ENCODE results near the gene ICAM5. TPM values are rescaled to one million over a fixed set of nuclear protein-coding genes. Genes with fewer than 3 reads are reported as not detected.
A peak's percentile ranks its signal among the peaks of the same experiment; 100 is the strongest.
"Not testable (repeated sequence)": the region's sequence is repeated elsewhere in the genome, so short reads cannot be mapped to it uniquely, and the experiment has no call there.

Gene ICAM5
- polyA plus RNA-seq, 3 donors: 0.08 to 0.18 (median 0.10) TPM

- DNase-seq (ENCODE audit: low read depth in 3 of 3, low spot score in 2 of 3): no peak
Observed at GRCh38 chr19:10269333-10270179, 20.2 kb upstream of the ICAM5 start.

- no peak for DNase-seq (ENCODE audit: low read depth in 3 of 3, low spot score in 2 of 3)
Observed at GRCh38 chr19:10270180-10270615, 19.6 kb upstream of the ICAM5 start.

DNA sequence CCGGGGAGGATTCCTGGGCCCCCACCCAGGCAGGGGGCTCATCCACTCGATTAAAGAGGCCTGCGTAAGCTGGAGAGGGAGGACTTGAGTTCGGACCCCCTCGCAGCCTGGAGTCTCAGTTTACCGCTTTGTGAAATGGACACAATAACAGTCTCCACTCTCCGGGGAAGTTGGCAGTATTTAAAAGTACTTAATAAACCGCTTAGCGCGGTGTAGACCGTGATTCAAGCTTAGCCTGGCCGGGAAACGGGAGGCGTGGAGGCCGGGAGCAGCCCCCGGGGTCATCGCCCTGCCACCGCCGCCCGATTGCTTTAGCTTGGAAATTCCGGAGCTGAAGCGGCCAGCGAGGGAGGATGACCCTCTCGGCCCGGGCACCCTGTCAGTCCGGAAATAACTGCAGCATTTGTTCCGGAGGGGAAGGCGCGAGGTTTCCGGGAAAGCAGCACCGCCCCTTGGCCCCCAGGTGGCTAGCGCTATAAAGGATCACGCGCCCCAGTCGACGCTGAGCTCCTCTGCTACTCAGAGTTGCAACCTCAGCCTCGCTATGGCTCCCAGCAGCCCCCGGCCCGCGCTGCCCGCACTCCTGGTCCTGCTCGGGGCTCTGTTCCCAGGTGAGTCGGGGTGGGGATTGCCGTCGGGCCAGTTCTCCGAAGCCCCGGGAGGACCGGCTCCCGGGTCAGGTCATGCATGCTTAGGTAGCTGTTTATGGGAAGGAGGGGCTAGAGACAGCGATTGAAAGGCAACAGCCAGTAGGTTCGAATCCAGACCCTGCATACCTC is 18.9 kb upstream of the ICAM5 start, which contains the start of gene ICAM1:
Gene ICAM1 (plus strand): TSS at position 505 of the 779 bp plus-strand sequence. CDS start 40 bp downstream, at position 545.
- DNase-seq (ENCODE audit: low read depth in 3 of 3, low spot score in 2 of 3): no peak

- no peak for DNase-seq (ENCODE audit: low read depth in 3 of 3, low spot score in 2 of 3)
Observed at GRCh38 chr19:10271543-10272086, 18.1 kb upstream of the ICAM5 start.

- no peak for DNase-seq (ENCODE audit: low read depth in 3 of 3, low spot score in 2 of 3)
Observed at GRCh38 chr19:10274589-10274988, 15.2 kb upstream of the ICAM5 start.

DNA sequence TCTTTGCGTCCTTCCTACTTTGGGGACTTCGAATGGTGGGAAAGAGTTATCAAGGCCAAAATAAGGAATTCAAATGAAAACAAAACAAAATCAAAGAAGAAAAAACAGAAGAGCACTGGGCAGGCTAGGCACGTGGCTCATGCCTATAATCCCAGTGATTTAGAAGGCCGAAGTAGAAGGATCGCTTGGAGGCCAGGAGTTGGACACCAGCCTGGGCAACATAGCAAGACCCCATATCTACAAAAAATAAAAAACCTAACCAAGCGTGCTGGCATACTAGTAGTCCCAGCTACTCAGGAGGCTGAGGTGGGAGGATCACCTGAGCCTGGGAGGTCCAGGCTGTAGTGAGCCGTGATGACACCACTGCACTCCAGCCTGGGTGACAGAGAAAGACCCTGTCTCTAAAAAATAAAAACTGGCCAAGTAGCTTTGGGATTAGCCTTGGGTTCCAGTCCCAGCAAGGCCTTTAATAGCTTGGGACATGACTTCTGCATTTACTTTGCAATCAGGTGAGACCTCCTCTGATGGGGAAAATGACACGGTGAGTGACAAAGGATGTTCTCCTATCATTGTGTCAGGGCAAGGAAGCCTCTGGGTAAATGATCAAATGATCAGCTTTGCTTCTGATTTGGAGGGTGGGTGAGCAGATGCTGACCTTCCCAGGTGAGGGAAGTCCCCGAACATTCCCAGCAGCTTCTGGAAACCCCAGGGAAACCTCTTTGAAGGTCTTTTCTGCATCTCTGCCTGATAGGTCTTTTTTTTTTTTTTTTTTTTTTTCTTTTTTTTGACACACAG is 11.8 kb upstream of the ICAM5 start:
- DNase-seq (ENCODE audit: low read depth in 3 of 3, low spot score in 2 of 3): no peak

- DNase-seq (ENCODE audit: low read depth in 3 of 3, low spot score in 2 of 3): no peak
Observed at GRCh38 chr19:10278935-10279334, 10.8 kb upstream of the ICAM5 start.

GRCh38 chr19:10279737-10280442 is 9.9 kb upstream of the ICAM5 start:
- no peak for DNase-seq (ENCODE audit: low read depth in 3 of 3, low spot score in 2 of 3)

DNA sequence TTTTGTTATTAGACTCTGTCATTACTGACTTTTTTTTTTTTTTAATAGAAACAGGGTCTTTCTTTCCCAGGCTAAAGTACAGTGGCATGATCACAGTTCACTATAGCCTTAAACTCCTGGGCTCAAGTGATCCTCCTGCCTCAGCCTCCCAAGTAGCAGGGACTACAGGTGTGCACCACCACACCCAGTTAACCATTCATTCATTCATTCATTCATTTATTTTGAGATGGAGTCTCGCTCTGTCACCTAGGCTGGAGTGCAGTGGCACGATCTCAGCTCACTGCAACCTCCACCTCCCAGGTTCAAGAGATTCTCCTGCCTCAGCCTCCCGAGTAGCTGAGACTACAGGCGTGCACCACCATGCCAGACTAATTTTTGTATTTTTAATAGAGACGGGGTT is 7.7 kb upstream of the ICAM5 start:
- DNase-seq (ENCODE audit: low read depth in 3 of 3, low spot score in 2 of 3): not testable (repeated sequence)

- DNase-seq (ENCODE audit: low read depth in 3 of 3, low spot score in 2 of 3): no peak
Observed at GRCh38 chr19:10283301-10284064, 6.3 kb upstream of the ICAM5 start.

GRCh38 chr19:10284065-10284959 is 5.4 kb upstream of the ICAM5 start:
- no peak for DNase-seq (ENCODE audit: low read depth in 3 of 3, low spot score in 2 of 3)

DNA sequence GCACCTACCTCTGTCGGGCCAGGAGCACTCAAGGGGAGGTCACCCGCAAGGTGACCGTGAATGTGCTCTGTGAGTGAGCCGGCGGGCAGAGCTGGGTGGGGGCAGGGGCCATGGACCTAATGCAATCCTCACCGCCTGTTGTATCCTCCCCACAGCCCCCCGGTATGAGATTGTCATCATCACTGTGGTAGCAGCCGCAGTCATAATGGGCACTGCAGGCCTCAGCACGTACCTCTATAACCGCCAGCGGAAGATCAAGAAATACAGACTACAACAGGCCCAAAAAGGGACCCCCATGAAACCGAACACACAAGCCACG is 4.8 kb upstream of the ICAM5 start:
- no peak for DNase-seq (ENCODE audit: low read depth in 3 of 3, low spot score in 2 of 3)

DNA sequence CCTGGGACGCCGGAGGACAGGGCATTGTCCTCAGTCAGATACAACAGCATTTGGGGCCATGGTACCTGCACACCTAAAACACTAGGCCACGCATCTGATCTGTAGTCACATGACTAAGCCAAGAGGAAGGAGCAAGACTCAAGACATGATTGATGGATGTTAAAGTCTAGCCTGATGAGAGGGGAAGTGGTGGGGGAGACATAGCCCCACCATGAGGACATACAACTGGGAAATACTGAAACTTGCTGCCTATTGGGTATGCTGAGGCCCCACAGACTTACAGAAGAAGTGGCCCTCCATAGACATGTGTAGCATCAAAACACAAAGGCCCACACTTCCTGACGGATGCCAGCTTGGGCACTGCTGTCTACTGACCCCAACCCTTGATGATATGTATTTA is 4.4 kb upstream of the ICAM5 start:
- DNase-seq (ENCODE audit: low read depth in 3 of 3, low spot score in 2 of 3): no peak

DNA sequence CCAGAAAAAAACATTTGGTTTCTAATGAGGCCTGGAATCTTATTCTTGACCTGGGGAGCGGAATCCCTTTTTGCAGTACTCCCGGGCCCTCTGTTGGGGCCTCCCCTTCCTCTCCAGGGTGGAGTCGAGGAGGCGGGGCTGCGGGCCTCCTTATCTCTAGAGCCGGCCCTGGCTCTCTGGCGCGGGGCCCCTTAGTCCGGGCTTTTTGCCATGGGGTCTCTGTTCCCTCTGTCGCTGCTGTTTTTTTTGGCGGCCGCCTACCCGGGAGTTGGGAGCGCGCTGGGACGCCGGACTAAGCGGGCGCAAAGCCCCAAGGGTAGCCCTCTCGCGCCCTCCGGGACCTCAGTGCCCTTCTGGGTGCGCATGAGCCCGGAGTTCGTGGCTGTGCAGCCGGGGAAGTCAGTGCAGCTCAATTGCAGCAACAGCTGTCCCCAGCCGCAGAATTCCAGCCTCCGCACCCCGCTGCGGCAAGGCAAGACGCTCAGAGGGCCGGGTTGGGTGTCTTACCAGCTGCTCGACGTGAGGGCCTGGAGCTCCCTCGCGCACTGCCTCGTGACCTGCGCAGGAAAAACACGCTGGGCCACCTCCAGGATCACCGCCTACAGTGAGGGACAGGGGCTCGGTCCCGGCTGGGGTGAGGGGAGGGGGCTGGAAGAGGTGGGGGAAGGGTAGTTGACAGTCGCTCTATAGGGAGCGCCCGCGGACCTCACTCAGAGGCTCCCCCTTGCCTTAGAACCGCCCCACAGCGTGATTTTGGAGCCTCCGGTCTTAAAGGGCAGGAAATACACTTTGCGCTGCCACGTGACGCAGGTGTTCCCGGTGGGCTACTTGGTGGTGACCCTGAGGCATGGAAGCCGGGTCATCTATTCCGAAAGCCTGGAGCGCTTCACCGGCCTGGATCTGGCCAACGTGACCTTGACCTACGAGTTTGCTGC is 2.7 kb upstream of the ICAM5 start, which contains the start of gene ICAM4:
Gene ICAM4 (plus strand): TSS at position 153 of the 935 bp plus-strand sequence. CDS start 58 bp downstream, at position 211.
- peak in 2 of 3 donors; percentile 71 to 73 for DNase-seq (ENCODE audit: low read depth in 3 of 3, low spot score in 2 of 3)

- DNase-seq (ENCODE audit: low read depth in 3 of 3, low spot score in 2 of 3): no peak
Observed at GRCh38 chr19:10288662-10289166, 1.0 kb upstream of the ICAM5 start.

DNA sequence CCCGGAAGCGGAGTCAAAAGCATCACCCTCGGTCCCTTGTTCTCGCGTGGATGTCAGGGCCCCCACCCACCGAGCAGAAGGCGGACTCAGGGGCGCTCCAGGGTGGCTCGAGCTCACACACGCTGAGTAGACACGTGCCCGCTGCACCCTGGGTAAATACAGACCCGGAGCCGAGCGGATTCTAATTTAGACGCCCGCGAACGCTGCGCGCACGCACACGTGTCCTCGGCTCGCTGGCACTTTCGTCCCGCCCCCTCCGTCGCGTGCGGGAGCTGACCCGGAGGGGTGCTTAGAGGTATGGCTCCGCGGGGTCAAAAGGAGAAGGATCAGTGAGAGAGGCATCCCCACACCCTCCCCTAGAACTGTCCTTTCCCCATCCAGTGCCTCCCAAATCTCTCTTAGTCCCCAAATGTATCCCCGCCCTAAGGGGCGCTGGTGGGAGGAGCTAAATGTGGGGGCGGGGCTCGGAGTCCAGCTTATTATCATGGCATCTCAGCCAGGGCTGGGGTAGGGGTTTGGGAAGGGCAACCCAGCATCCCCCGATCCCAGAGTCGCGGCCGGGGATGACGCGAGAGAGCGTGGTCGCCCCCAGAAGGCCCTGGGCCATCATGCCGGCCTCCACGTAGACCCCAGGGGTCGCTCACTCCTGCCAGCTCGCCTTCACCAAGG is 451 bp upstream of the ICAM5 start:
- DNase-seq (ENCODE audit: low read depth in 3 of 3, low spot score in 2 of 3): no peak
